ENCODE results near the gene CPB2.

DNA sequence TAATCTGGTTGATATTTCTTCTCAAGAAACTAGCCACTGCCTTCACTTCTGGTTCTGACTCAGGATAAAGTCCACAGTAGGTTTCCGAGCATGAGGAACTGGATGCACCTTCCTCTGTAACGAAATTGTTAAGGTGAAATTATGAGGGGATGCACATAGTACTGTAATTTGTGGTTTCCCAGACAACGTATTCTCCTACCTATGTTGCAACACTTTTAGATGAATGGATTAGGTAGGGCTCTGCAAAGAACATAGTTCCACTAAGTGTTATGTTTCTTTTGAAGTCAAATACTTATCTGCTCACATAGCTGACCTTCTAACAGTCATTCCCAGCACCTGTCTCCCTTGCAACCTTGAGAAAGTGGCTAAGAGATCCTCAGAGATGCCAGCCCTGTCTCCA, 46.6 kb downstream of the CPB2 start:
- TF ChIP-seq, protein P1, sequence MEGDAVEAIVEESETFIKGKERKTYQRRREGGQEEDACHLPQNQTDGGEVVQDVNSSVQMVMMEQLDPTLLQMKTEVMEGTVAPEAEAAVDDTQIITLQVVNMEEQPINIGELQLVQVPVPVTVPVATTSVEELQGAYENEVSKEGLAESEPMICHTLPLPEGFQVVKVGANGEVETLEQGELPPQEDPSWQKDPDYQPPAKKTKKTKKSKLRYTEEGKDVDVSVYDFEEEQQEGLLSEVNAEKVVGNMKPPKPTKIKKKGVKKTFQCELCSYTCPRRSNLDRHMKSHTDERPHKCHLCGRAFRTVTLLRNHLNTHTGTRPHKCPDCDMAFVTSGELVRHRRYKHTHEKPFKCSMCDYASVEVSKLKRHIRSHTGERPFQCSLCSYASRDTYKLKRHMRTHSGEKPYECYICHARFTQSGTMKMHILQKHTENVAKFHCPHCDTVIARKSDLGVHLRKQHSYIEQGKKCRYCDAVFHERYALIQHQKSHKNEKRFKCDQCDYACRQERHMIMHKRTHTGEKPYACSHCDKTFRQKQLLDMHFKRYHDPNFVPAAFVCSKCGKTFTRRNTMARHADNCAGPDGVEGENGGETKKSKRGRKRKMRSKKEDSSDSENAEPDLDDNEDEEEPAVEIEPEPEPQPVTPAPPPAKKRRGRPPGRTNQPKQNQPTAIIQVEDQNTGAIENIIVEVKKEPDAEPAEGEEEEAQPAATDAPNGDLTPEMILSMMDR (IDR thresholded peaks at IDR 0.05), result no peak
- TF ChIP-seq EP300 (IDR thresholded peaks at IDR 0.05) (no peak), POLR2A (IDR thresholded peaks at IDR 0.05) (no peak)

Measured in sigmoid colon (tissue), 4 donors.